ENCODE data around the gene ZFP36L1. TPM values are rescaled to one million over a fixed set of nuclear protein-coding genes. Genes with fewer than 3 reads are reported as not detected.

Gene ZFP36L1
- total RNA-seq, 1 donor from 2014 or later: 42.9 TPM

- Histone ChIP-seq H3K9me3 (ENCODE audit: low read depth) (no peaks in the 10 kb centered on the region), H4K20me1 (ENCODE audit: low read depth) (no peaks in the 10 kb centered on the region), H3K4me3 (no peak overlapping the region), H3F3A (ENCODE audit: low read depth) (peaks cover 6% of the 10 kb centered on the region), H3K4me2 (no peak overlapping the region), H2AFZ (replicated peaks) (no peak overlapping the region), H3K27me3 (no peaks in the 10 kb centered on the region), H3K79me2 (ENCODE audit: low read depth) (no peaks in the 10 kb centered on the region), H3K27ac (no peak overlapping the region), H3K4me1 (peaks cover 15% of the 10 kb centered on the region), H3K9ac (no peak overlapping the region), H3K36me3 (no peaks in the 10 kb centered on the region)
- TF ChIP-seq EZH2phosphoT487 (IDR thresholded peaks at IDR 0.05): no peak
- TF ChIP-seq EZH2 (IDR thresholded peaks at IDR 0.05): no peak
- TF ChIP-seq CTCF (IDR thresholded peaks at IDR 0.05): no peak
- H3K4me3 Mint-ChIP-seq: no peak overlapping the region
- DNase-seq (ENCODE audit: low spot score): no peak
- H3K4me1 Mint-ChIP-seq: peaks cover 47% of the 10 kb centered on the region
- no peak overlapping the region for H3K27ac Mint-ChIP-seq
- H3K9me3 Mint-ChIP-seq: peaks cover 2% of the 10 kb centered on the region
- no peaks in the 10 kb centered on the region for H3K36me3 Mint-ChIP-seq
- peaks cover 14% of the 10 kb centered on the region for H3K27me3 Mint-ChIP-seq (ENCODE audit: insufficient read depth, low read depth)
Measured at GRCh38 chr14:68779761-68780323, 13.0 kb downstream of the ZFP36L1 start.

GRCh38 chr14:68777644-68778043 is 15.2 kb downstream of the ZFP36L1 start:
- H3K4me3 Mint-ChIP-seq: no peak overlapping the region
- no peaks in the 10 kb centered on the region for H3K9me3 ChIP-seq (ENCODE audit: low read depth)
- H3K27ac Mint-ChIP-seq: peak overlapping the region; percentile 58
- DNase-seq (ENCODE audit: low spot score): no peak
- no peaks in the 10 kb centered on the region for H3K27me3 ChIP-seq
- no peak for TF ChIP-seq EZH2 (IDR thresholded peaks at IDR 0.05)
- TF ChIP-seq CTCF (IDR thresholded peaks at IDR 0.05): no peak
- no peak for TF ChIP-seq EZH2phosphoT487 (IDR thresholded peaks at IDR 0.05)
- peaks cover 15% of the 10 kb centered on the region for H3K4me1 ChIP-seq
- H3K4me1 Mint-ChIP-seq: peaks cover 45% of the 10 kb centered on the region
- H2AFZ ChIP-seq (replicated peaks): no peak overlapping the region
- no peaks in the 10 kb centered on the region for H3F3A ChIP-seq (ENCODE audit: low read depth)
- peaks cover 8% of the 10 kb centered on the region for H3K9me3 Mint-ChIP-seq
- H3K9ac ChIP-seq: no peak overlapping the region
- no peak overlapping the region for H3K4me2 ChIP-seq
- H3K36me3 Mint-ChIP-seq: no peaks in the 10 kb centered on the region
- H4K20me1 ChIP-seq (ENCODE audit: low read depth): no peaks in the 10 kb centered on the region
- H3K79me2 ChIP-seq (ENCODE audit: low read depth): no peaks in the 10 kb centered on the region
- no peaks in the 10 kb centered on the region for H3K36me3 ChIP-seq
- H3K27ac ChIP-seq: no peak overlapping the region
- peaks cover 11% of the 10 kb centered on the region for H3K27me3 Mint-ChIP-seq (ENCODE audit: insufficient read depth, low read depth)
- H3K4me3 ChIP-seq: no peak overlapping the region

- Mint-ChIP-seq H3K27ac (no peak overlapping the region), H3K36me3 (no peaks in the 10 kb centered on the region), H3K4me3 (no peak overlapping the region), H3K27me3 (ENCODE audit: insufficient read depth, low read depth) (peaks cover 7% of the 10 kb centered on the region), H3K9me3 (peaks cover 8% of the 10 kb centered on the region), H3K4me1 (peaks cover 46% of the 10 kb centered on the region)
- Histone ChIP-seq H3K4me1 (peaks cover 8% of the 10 kb centered on the region), H3K27me3 (no peaks in the 10 kb centered on the region), H2AFZ (replicated peaks) (no peak overlapping the region), H3K79me2 (ENCODE audit: low read depth) (no peaks in the 10 kb centered on the region), H3K36me3 (no peaks in the 10 kb centered on the region), H3K4me2 (no peak overlapping the region), H3K27ac (no peak overlapping the region), H3F3A (ENCODE audit: low read depth) (no peaks in the 10 kb centered on the region), H3K9me3 (ENCODE audit: low read depth) (no peaks in the 10 kb centered on the region), H3K4me3 (no peak overlapping the region), H4K20me1 (ENCODE audit: low read depth) (no peaks in the 10 kb centered on the region), H3K9ac (no peak overlapping the region)
- DNase-seq (ENCODE audit: low spot score): no peak
- TF ChIP-seq CTCF (IDR thresholded peaks at IDR 0.05) (peak; percentile 33), EZH2 (IDR thresholded peaks at IDR 0.05) (no peak)
Measured at GRCh38 chr14:68775614-68776126, 17.2 kb downstream of the ZFP36L1 start.
